Mucosa of rectum (tissue), 2 donors: Measurements from ENCODE around the gene ZNF445.

ENCODE experiments used
- H3K27ac ChIP-seq, 2 donors: one replicate each; pipeline ENCODE4 v1.7.0; 2013; ENCODE audit warnings: inconsistent platforms in 2 of 2, low read depth in 2 of 2, low read length in 2 of 2
- H3K27me3 ChIP-seq, 2 donors: one replicate each; pipeline ENCODE4 v1.7.0; 2013; ENCODE audit warnings: low read length in 2 of 2; ENCODE audit not compliant: control insufficient read depth in 2 of 2, insufficient read depth in 2 of 2
- H3K36me3 ChIP-seq, 2 donors: one replicate each; pipeline ENCODE4 v1.7.0; 2013; ENCODE audit warnings: low read length in 2 of 2; ENCODE audit not compliant: control insufficient read depth in 2 of 2, insufficient read depth in 2 of 2
- H3K4me1 ChIP-seq, 2 donors: one replicate each; pipeline ENCODE4 v1.7.0; 2013; ENCODE audit warnings: low read length in 2 of 2, mild to moderate bottlenecking in 1 of 2; ENCODE audit not compliant: control insufficient read depth in 2 of 2, insufficient read depth in 2 of 2
- H3K4me3 ChIP-seq, 2 donors: one replicate each; pipeline ENCODE4 v1.7.0; 2013; ENCODE audit warnings: low read length in 2 of 2
- H3K9ac ChIP-seq, 2 donors: one replicate each; pipeline ENCODE4 v1.7.0; 2013; ENCODE audit warnings: low read length in 2 of 2, low read depth in 1 of 2, mild to moderate bottlenecking in 1 of 2
- H3K9me3 ChIP-seq, 2 donors: one replicate each; pipeline ENCODE4 v1.7.0; 2013; ENCODE audit warnings: low read length in 2 of 2; ENCODE audit not compliant: control insufficient read depth in 2 of 2
- donor health status: healthy.
- donor health status: Normal muscosa, but diverticular disease.

The ZNF445 gene

GRCh38 chr3:44387404-44387803 lies 90.1 kb downstream of the ZNF445 start:
- no peaks in the 10 kb centered on the region for H3K4me1 ChIP-seq
- H3K36me3 ChIP-seq: no peaks in the 10 kb centered on the region
- no peaks in the 10 kb centered on the region for H3K27me3 ChIP-seq
- H3K4me3 ChIP-seq: no peak overlapping the region
- H3K9ac ChIP-seq: no peak overlapping the region
- no peak overlapping the region for H3K27ac ChIP-seq
- peaks cover 0 to 8% of the 10 kb centered on the region in 2 donors for H3K9me3 ChIP-seq
